ENCODE results near the gene RASAL2. TPM values are rescaled to one million over a fixed set of nuclear protein-coding genes. Genes with fewer than 3 reads are reported as not detected.

Gene RASAL2
- total RNA-seq, 1 experiment from 2014 or later: 22.2 TPM

- TF ChIP-seq CTCF (conservative IDR thresholded peaks at IDR 0.05): no peak
- Histone ChIP-seq H4K91ac (ENCODE audit: insufficient read length, low read depth, low read length) (no peak overlapping the region), H2BK120ac (ENCODE audit: low read depth, low read length, poor library complexity, severe bottlenecking) (no peak overlapping the region), H3K79me1 (ENCODE audit: insufficient read depth, low read depth, low read length, poor library complexity, severe bottlenecking) (no peaks in the 10 kb centered on the region), H2AFZ (ENCODE audit: low read length) (no peak overlapping the region), H2BK20ac (ENCODE audit: low read depth, low read length, poor library complexity, severe bottlenecking) (no peak overlapping the region), H3K23ac (ENCODE audit: insufficient read length, low read depth, low read length) (no peak overlapping the region), H3K27ac (ENCODE audit: insufficient read length, low read depth, low read length) (no peak overlapping the region), H3K27me3 (ENCODE audit: insufficient read depth, low read length) (no peaks in the 10 kb centered on the region), H3K18ac (ENCODE audit: insufficient read length, low read depth, low read length) (no peak overlapping the region), H3K14ac (ENCODE audit: insufficient read depth, low read length) (no peak overlapping the region), H3K9me3 (ENCODE audit: control insufficient read depth, low read depth, low read length) (no peaks in the 10 kb centered on the region), H4K5ac (ENCODE audit: insufficient read length, low read depth, low read length) (no peak overlapping the region), H2BK12ac (ENCODE audit: insufficient read length, low read depth, low read length) (no peak overlapping the region), H2AK5ac (ENCODE audit: insufficient read length, low read length) (no peak overlapping the region), H3K56ac (ENCODE audit: insufficient read length, low read depth, low read length) (no peak overlapping the region), H3K9ac (ENCODE audit: extremely low read depth, insufficient read length, low read length) (no peak overlapping the region), H4K8ac (replicated peaks; ENCODE audit: insufficient read length, low read depth, low read length) (no peak overlapping the region), H3K4ac (ENCODE audit: low read depth, low read length) (no peak overlapping the region), H3K4me2 (ENCODE audit: insufficient read depth, insufficient read length, low read length) (no peak overlapping the region), H3K4me1 (ENCODE audit: insufficient read depth, low read length) (no peaks in the 10 kb centered on the region), H2BK5ac (ENCODE audit: insufficient read length, low read length) (no peak overlapping the region), H3K23me2 (ENCODE audit: insufficient read length, low read depth, low read length, poor library complexity, severe bottlenecking) (no peaks in the 10 kb centered on the region), H3K79me2 (ENCODE audit: insufficient read depth, low read length) (no peaks in the 10 kb centered on the region), H3T11ph (ENCODE audit: low read length) (no peak overlapping the region), H2BK15ac (ENCODE audit: low read depth, low read length) (no peak overlapping the region), H4K20me1 (ENCODE audit: control insufficient read depth, insufficient read depth, insufficient read length) (no peaks in the 10 kb centered on the region)
- Mint-ChIP-seq H3K36me3 (ENCODE audit: insufficient read depth in 1 of 3, low read depth in 3 of 3) (peaks cover 0 to 4% (median 3%) of the 10 kb centered on the region in 3 experiments; a peak in 2 of 7 replicates), H3K27ac (no peak overlapping the region), H3K4me3 (no peak overlapping the region), H3K27me3 (ENCODE audit: low read depth) (no peaks in the 10 kb centered on the region), H3K4me1 (peaks cover 3 to 9% of the 10 kb centered on the region in 2 experiments; a peak in 2 of 4 replicates), H3K9me3 (no peaks in the 10 kb centered on the region)
- DNase-seq: no peak
- no CpG with 5 or more reads among the region's 3 CpGs for WGBS (ENCODE audit: extremely low coverage, insufficient read length, low lambda C conversion rate)
Observed at GRCh38 chr1:178485541-178485981, 391.7 kb downstream of the RASAL2 start.
